ENCODE results near the gene DNAJC11.

DNA sequence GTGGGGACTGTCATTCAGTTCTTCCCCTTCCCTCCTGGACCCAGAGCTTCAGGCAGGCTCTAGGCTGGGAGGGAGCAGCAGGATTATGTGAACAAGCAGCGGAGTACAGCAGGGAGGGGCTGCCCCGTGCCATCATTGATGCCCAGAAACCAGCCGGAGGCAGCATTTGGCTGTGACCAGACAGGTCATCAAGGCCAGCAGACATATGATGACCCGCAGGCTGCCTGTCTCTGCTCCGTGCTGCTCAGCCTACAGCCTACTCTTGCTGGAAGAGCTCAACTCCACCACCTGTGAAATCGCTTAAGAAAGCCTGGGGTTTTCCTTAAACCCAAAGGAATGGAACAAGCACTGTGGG is 103.9 kb downstream of the DNAJC11 start:
- no peak for TF ChIP-seq GATA2 (IDR thresholded peaks at IDR 0.05; ENCODE audit: low read depth, low read length)
- no peak for TF ChIP-seq GATA3 (IDR thresholded peaks at IDR 0.05; ENCODE audit: low read depth, low read length)

Measured in SH-SY5Y (cell line).